GM18508 (cell line): ENCODE data around the gene IL16.

ENCODE experiments used
- ATAC-seq: cut with Tn5 transposase; IDR thresholded peaks from one replicate; pipeline ENCODE4 v1.9.1; 2021; ENCODE audit warnings: moderate number of reproducible peaks; ENCODE audit not compliant: insufficient read depth, unreplicated experiment

IL16 gene

GRCh38 chr15:81303244-81304225, 106.9 kb downstream of the IL16 start:
- ATAC-seq: no peak

- ATAC-seq: no peak
These were observed 107.5 kb downstream of the IL16 start for GRCh38 chr15:81304226-81304625.

- ATAC-seq: no peak
These were observed 111.6 kb downstream of the IL16 start for GRCh38 chr15:81308260-81308659.

GRCh38 chr15:81309647-81310450, 113.2 kb downstream of the IL16 start:
- ATAC-seq: no peak

GRCh38 chr15:81310480-81310879, 113.8 kb downstream of the IL16 start:
- ATAC-seq: no peak

DNA sequence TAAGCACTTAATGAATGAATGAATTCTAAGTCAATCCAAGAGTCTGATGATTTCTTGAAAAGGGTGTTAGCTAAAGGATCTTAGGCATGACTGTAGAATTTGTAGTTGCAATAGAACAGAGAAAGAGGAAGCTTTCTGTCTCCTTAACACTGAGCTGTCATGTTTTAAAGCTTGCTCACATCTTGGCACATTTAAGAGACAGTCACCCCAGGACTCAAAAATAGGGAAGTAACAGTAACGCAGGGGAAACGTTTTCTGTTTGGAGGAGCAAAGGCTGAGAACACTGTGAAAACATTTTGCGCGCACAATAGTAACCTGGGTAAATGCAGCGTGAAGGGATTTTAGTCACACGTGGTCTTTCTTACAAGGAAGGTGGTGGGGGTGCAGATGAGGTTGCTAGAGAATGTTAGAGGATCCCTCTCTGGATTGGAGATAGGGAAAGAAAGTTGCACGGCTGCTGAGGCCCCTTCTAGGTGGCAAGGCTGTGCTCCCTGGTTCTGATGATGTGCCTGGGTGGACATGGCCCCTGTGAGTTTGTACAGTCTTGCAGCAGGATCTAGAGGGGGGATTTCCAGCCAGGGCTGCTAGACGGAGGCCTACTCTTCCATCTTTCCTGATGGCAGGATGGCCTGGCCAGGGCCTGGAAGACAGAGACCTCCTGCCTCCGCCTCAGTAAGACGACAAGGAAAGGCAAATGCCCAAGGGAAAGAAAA, 115.2 kb downstream of the IL16 start:
- ATAC-seq: peak; percentile 39

DNA sequence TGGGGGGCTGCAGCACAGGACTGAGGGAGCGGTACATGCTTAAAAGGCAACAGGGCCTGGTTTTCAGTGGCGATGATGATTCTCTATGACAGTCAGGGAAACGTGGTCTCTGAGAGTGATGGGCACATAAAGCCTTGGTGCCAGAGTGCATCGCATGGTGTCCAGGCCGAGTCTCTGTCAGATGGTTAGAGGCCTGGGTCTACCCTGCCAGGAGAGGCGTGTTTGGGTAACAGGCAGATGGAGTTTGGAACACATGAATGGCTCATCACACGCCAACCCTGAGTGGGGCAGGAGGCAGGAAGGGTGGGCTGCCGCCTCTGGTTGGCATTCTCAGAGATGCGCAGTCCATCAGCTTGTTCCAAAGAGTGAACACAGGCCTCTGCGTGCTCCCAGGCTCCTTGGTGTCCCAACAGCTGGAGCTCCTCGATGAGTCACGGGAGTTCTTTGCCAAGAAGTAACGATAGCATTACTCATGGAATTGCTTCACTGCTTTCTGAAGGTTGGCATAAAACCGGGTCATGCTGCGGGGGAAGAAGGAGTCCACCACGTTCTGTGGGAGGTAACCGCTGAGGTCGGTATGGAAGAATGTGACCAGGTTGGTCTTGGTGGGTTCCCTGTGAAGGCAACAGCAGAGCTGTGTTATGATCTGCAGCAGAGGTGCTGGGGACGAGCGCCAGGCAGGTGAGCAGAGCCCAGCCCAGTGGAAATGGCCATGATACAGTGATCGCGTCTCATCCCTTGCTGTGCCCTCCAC, 116.3 kb downstream of the IL16 start:
- no peak for ATAC-seq

GRCh38 chr15:81313686-81314085, 117.0 kb downstream of the IL16 start:
- ATAC-seq: no peak

DNA sequence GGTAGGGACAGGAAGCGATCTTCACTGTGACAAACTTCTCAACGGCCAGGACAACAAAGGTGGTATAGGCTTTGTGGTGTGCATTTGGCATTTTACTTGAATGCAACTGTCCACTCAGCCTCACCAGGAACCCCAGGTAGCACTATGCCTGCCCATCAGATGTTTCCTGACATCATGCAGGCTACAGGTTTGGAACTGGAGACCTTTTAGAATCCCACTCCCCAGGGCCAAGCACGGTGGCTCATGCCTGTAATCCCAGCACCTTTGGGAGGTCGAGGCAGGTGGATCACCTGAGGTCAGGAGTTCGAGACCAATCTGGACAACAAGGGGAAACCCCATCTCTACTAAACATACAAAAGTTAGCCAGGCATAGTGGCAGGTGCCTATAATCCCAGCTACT, 117.7 kb downstream of the IL16 start:
- no peak for ATAC-seq

DNA sequence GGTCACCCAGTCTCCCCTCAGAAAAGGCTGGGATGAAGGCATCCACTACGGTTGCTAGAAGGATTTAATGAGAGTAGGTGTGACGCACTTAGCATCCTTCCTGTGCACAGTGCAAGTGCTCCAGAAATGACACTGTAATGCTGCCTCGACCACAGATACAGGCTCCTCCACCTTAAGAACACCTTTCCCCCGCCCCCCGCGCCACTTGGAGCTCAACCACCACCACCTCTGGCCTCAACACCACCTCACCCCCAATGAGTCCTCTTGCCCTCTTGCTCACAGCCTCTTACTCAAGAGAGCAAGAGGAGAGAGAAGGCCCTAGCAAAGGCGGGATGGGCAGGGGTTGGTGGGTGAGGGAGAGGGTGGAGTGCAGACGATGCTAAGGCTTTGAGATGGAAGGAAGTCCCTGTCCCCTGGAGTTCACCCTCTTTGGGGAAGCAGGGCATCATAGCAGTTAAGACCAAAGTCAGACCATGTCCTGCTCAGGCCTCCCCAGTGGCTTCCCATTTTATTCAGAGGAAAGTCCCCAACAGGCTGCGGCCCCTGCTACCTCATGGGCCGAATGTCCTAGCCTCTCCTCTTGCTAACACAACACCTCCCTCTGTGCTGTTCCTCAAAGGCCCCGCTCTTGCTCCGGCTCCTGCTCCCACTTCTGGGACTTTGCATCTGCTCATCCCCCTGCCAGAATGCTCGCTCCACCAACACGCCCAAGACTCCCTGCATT, 118.9 kb downstream of the IL16 start:
- ATAC-seq: no peak

DNA sequence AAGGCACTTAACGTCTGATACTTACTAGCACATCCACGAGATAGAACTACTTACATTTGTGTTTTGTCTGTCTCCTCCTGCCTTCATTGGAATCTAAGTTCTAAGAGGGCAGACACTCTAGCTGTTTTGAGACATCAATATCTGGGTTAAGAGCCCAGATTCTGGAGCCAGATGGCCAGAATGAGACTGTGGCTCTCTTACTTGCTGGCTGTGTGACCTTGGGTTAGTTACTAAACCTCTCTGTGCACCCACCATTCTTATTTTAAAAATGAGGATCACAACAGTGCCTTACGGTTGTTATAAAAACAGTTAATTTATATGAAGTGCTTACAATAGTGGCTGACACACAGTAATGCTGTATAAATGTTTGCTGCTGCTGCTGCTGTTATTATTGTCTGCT, 119.6 kb downstream of the IL16 start:
- no peak for ATAC-seq

DNA sequence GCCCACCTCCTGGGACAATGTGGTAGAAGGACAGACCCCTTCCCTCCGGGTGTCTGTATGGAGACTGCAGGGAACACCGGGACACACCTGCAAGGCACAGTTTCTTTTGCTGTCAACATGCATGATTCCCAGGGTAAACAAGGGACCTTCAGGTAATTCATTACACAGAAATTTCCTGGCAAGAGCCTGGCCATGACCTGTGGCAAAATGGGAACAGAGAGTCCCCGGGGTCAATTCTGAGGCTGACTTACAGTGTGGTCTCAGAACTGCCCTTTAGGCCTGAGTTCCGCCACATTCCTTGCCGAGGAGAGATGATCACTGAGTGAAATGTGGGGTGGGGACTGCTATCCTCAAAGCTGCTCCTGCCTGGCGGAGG, 121.0 kb downstream of the IL16 start:
- ATAC-seq: no peak

- ATAC-seq: no peak
These were observed 125.0 kb downstream of the IL16 start for GRCh38 chr15:81321667-81322066.

DNA sequence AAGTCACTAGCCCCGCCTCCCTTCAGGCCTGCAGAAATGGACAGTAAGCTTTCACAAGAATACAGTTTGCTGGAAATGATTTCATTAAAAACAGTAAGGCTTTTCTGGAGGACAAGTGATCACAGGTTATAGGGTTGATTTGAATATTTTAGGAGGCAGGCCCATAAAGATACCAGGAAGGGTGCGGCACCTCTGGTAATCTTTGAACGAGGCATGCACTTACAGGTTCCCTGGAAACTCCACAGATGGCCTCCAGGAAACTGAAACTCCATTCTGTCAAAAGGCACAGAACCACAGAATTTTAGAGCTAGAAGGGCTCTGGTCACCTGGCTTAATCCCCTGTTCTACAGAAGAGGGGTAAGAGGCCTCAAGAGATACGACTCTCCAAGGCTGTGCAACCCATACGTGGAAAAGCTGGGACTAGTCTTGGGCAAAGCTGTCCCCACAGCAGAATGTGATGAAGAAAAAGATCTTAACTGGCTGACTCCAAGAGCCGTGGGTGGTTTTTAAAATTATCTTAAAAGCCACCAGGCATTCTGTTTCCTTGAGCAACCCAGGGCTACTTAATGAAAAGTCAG, 126.1 kb downstream of the IL16 start:
- no peak for ATAC-seq

DNA sequence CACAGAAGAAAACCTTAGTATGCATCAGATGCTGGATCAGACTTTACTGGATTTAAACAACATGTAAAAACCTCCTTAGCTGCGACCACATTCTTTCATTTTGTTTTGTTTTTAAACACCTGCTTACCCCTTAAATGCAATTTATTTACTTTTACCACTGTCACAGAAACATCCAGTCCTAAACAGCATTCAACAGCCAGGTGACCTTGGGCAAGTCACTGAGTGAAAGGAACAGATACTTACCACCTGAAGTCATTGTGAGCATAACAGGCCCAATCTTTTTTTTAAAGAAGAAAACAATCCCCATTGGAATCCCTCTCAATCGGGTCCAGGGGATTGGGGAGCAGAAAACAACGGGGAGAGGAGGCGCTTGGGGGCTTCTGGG, 126.9 kb downstream of the IL16 start:
- peak; percentile 3 for ATAC-seq

GRCh38 chr15:81323944-81324881, 127.5 kb downstream of the IL16 start, which contains the start of gene STARD5:
Gene STARD5, minus strand, starts transcription at chr15:81324141. Its CDS starts 42 bp downstream, at chr15:81324099.
- peak; percentile 94 for ATAC-seq

- ATAC-seq: no peak
These were observed 130.0 kb downstream of the IL16 start for GRCh38 chr15:81326466-81327212.
